Kidney (tissue), 14 donors: ENCODE results near the gene CA10. TPM values are rescaled to one million over a fixed set of nuclear protein-coding genes. Genes with fewer than 3 reads are reported as not detected.

Experiments
- DNase-seq, 5 donors: peaks; one replicate each; pipeline ENCODE4 v3.0.0-alpha.2; 2013 to 2020
- FAIRE-seq: peaks from 2 replicates; lab custom pipeline; 2012; peaks lifted over from hg19 to GRCh38; lab: Jason Lieb, UNC
- H3K27ac ChIP-seq, 2 donors: one replicate each; pipeline ENCODE4 v1.7.0; 2013; ENCODE audit warnings: low read depth in 2 of 2, low read length in 2 of 2, inconsistent platforms in 1 of 2
- H3K27me3 ChIP-seq: one replicate; pipeline ENCODE4 v1.7.1; 2013; ENCODE audit warnings: low read length, inconsistent platforms; ENCODE audit not compliant: control insufficient read depth, insufficient read depth
- H3K36me3 ChIP-seq, 3 donors: one replicate each; pipeline versions ENCODE4 v1.7.0 to v1.7.1; 2013; ENCODE audit warnings: low read length in 3 of 3, control low read depth in 1 of 3, inconsistent platforms in 1 of 3; ENCODE audit not compliant: insufficient read depth in 3 of 3, control insufficient read depth in 2 of 3
- H3K4me1 ChIP-seq, 3 donors: one replicate each; pipeline versions ENCODE4 v1.7.0 to v1.7.1; 2013; ENCODE audit warnings: low read length in 3 of 3, inconsistent platforms in 1 of 3, low read depth in 1 of 3; ENCODE audit not compliant: control insufficient read depth in 2 of 3, insufficient read depth in 2 of 3
- H3K4me3 ChIP-seq, 3 donors: one replicate each; pipeline versions ENCODE4 v1.7.0 to v1.8.1; 2013; ENCODE audit warnings: low read length in 3 of 3, control low read depth in 1 of 3, inconsistent platforms in 1 of 3
- H3K9ac ChIP-seq, 3 donors: one replicate each; pipeline versions ENCODE4 v1.7.0 to v1.7.1; 2013; ENCODE audit warnings: low read length in 3 of 3, control low read depth in 1 of 3, inconsistent platforms in 1 of 3
- H3K9me3 ChIP-seq, 3 donors: one replicate each; pipeline versions ENCODE4 v1.7.0 to v1.7.1; 2013; ENCODE audit warnings: low read length in 3 of 3, control low read depth in 1 of 3, inconsistent platforms in 1 of 3; ENCODE audit not compliant: control insufficient read depth in 2 of 3, insufficient read depth in 1 of 3
- intact Hi-C: fragments of 100-400 bp; cut with DNase I; formaldehyde crosslinking; loops from one replicate; pipeline ENCODE4 v1.11.1; 2022
- polyA plus RNA-seq: library from polyadenylated mRNA; stranded (reverse); fragments of 350-450 nt; fragmentation: Illumina TruSeq; extraction: RNeasy Lipid Tissue Mini Kit (QIAGEN cat#74804); gene quantifications from one replicate; pipeline ENCODE4 v1.2.3, GENCODE V29; 2014; ENCODE audit warnings: low read depth, low replicate concordance; ENCODE audit not compliant: insufficient read depth
- total RNA-seq: library from RNA; stranded (reverse); fragmentation: NEBNext Ultra II Directional; extraction: Animal tissue kit (Norgen Biotek cat#: 25700); gene quantifications from one replicate; pipeline ENCODE4 v1.2.1, GENCODE V29; 2021
- TF ChIP-seq, protein P1 (sequence below): IDR thresholded peaks from 3 replicates; pipeline ENCODE4 v1.5.1; 2012; ENCODE audit warnings: mild to moderate bottlenecking, moderate library complexity, borderline replicate concordance; ENCODE audit not compliant: insufficient read depth; ENCODE audit errors: extremely low read depth
- donor health status: control.
- donor health status: control.
- donor health status: control.
- donor health status: control.
- donor health status: control.
- donor health status: DM: yes; HTN: yes; CAD: no.
- donor health status: Normal renal cell carcinoma (clear cell type).

CA10 gene
- total and polyA plus RNA-seq, 2 donors from 2014 or later, result 3.7 to 9.8 TPM

DNA sequence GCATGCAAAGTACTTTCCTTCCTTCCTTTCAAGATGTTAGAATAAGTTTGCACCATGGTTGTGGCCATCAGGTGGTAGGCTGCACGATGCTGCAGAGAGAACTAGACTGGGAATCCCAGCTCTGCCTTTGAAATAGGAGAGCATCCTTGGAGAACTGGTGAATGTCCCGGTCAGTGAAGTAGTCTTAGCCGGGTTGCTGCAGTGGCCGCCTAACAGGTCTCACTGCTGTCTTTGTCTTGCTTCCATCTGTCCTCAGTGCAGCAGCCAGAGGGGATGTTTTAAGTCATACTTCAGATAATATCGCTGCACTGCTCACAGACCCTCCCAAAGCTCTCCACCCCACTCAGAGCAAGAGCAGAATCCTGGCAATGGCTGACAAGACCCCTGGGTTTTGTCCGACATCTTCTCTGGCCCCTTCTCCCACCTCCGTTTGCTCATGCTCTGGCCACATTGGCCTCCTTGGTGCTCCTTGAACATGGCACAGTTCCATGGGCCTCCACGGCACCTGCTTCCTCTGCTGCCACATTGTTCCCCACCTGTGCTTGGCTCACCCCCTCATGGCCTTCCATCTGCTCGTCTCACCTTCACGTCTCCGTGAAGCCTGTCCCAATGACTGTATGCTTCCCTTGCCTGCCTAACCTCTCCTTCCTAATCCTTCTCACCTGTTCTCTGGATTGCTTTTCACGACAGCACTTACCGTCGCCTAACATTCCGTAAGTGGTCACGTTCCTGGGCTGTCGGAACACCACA, 458.3 kb downstream of the CA10 start:
- H3K4me1 ChIP-seq, result peaks cover 0 to 6% (median 2%) of the 10 kb centered on the region in 3 donors
- no peaks in the 10 kb centered on the region for H3K27me3 ChIP-seq
- H3K9me3 ChIP-seq, result no peaks in the 10 kb centered on the region
- TF ChIP-seq, protein P1, sequence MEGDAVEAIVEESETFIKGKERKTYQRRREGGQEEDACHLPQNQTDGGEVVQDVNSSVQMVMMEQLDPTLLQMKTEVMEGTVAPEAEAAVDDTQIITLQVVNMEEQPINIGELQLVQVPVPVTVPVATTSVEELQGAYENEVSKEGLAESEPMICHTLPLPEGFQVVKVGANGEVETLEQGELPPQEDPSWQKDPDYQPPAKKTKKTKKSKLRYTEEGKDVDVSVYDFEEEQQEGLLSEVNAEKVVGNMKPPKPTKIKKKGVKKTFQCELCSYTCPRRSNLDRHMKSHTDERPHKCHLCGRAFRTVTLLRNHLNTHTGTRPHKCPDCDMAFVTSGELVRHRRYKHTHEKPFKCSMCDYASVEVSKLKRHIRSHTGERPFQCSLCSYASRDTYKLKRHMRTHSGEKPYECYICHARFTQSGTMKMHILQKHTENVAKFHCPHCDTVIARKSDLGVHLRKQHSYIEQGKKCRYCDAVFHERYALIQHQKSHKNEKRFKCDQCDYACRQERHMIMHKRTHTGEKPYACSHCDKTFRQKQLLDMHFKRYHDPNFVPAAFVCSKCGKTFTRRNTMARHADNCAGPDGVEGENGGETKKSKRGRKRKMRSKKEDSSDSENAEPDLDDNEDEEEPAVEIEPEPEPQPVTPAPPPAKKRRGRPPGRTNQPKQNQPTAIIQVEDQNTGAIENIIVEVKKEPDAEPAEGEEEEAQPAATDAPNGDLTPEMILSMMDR, result no peak
- no peaks in the 10 kb centered on the region for H3K36me3 ChIP-seq
- no peak overlapping the region for H3K4me3 ChIP-seq
- FAIRE-seq, result no peak
- intact Hi-C loops, result no loop called here
- no peak overlapping the region for H3K9ac ChIP-seq
- H3K27ac ChIP-seq, result no peak overlapping the region
- DNase-seq, result no peak

DNA sequence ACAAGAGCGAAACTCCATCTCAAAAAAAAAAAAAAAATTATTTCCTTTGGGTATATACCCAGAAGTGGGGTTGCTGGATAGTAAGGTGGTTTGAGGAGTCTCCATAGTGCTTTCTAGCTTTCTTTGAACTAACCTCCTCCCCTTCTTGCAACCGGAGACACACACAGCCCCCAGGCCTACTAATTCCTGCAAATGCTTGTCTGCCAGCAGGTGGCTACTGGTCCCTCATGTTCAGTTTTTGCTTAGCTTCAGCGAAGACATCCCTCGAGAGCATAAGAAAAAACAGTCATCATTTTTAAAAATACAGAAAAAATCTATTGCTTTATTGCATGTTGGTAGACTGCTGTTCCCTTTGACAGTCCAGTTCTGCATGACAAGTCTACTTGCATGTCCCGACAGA, 459.2 kb downstream of the CA10 start:
- H3K27ac ChIP-seq, result no peak overlapping the region
- no peaks in the 10 kb centered on the region for H3K36me3 ChIP-seq
- peaks cover 0 to 5% (median 0%) of the 10 kb centered on the region in 3 donors for H3K9me3 ChIP-seq
- intact Hi-C loops, result no loop called here
- TF ChIP-seq, protein P1, result no peak
- H3K27me3 ChIP-seq, result no peaks in the 10 kb centered on the region
- no peak overlapping the region for H3K9ac ChIP-seq
- DNase-seq (no peak), FAIRE-seq (no peak)
- H3K4me3 ChIP-seq, result no peak overlapping the region
- peaks cover 0 to 6% (median 2%) of the 10 kb centered on the region in 3 donors for H3K4me1 ChIP-seq

GRCh38 chr17:51692917-51693316, 465.6 kb downstream of the CA10 start:
- DNase-seq, result no peak
- no peaks in the 10 kb centered on the region for H3K36me3 ChIP-seq
- no peaks in the 10 kb centered on the region for H3K4me1 ChIP-seq
- intact Hi-C loops, result no loop called here
- no peak overlapping the region for H3K4me3 ChIP-seq
- no peak for FAIRE-seq
- H3K27me3 ChIP-seq, result no peaks in the 10 kb centered on the region
- TF ChIP-seq, protein P1, result no peak
- H3K9me3 ChIP-seq, result peaks cover 0 to 8% (median 0%) of the 10 kb centered on the region in 3 donors
- H3K27ac ChIP-seq, result no peak overlapping the region
- no peak overlapping the region for H3K9ac ChIP-seq
